ENCODE results near the gene GNPNAT1. TPM values are rescaled to one million over a fixed set of nuclear protein-coding genes. Genes with fewer than 3 reads are reported as not detected.

GNPNAT1 gene
- total RNA-seq, 1 experiment from 2014 or later = 45.2 TPM

GRCh38 chr14:52825085-52825484 is 33.7 kb upstream of the GNPNAT1 start:
- TF ChIP-seq CTCF (conservative IDR thresholded peaks at IDR 0.05) (no peak), EZH2 (IDR thresholded peaks at IDR 0.05; ENCODE audit: low read depth) (no peak)
- H3K4me1 ChIP-seq (replicated peaks; ENCODE audit: insufficient read depth) = no peaks in the 10 kb centered on the region
- no peaks in the 10 kb centered on the region; the same call in 1 of the 2 replicates for H3F3A ChIP-seq (ENCODE audit: insufficient read depth, low read depth)
- H3K27me3 ChIP-seq (ENCODE audit: insufficient read depth, low read depth) = no peaks in the 10 kb centered on the region
- intact Hi-C loops (cut with micrococcal nuclease; ENCODE audit: unreplicated experiment) = no loop called here
- H3K9me2 ChIP-seq (ENCODE audit: insufficient read depth) = no peaks in the 10 kb centered on the region
- no TSS peak for BruUV-seq (replicated peaks)
- DNase-seq = no peak
- no peak overlapping the region for H3K27ac ChIP-seq
- H3K79me2 ChIP-seq (ENCODE audit: low read depth) = no peaks in the 10 kb centered on the region
- H2AFZ ChIP-seq = no peak overlapping the region
- H3K4me3 ChIP-seq = no peak overlapping the region
- ChIA-PET CTCF (interaction anchor here (0.7 to 0.9 kb wide), 3 partner anchors 9 to 136 kb away, joined by 3 to 5 read pairs (median 4); no protein-coding TSS in a partner anchor), POLR2A (ENCODE audit: unreplicated experiment) (no interaction called here)
- no peaks in the 10 kb centered on the region for H3K36me3 ChIP-seq (ENCODE audit: low read depth)
- no peak overlapping the region for H3K4me2 ChIP-seq
- no peaks in the 10 kb centered on the region for H4K20me1 ChIP-seq (ENCODE audit: insufficient read depth)
- no peaks in the 10 kb centered on the region for H3K9me3 ChIP-seq (ENCODE audit: insufficient read depth, low read depth)

- CTCF ChIA-PET = interaction anchor here (0.7 to 1.8 kb wide), 3 partner anchors 10 to 136 kb away, joined by 3 to 8 read pairs (median 5); no protein-coding TSS in a partner anchor
- POLR2A ChIA-PET (ENCODE audit: unreplicated experiment) = no interaction called here
- no peak for DNase-seq
Measured at GRCh38 chr14:52824462-52824861, 33.1 kb upstream of the GNPNAT1 start.

GRCh38 chr14:52821805-52822250 is 30.4 kb upstream of the GNPNAT1 start:
- Histone ChIP-seq H3K4me2 (no peak overlapping the region), H3K9me2 (ENCODE audit: insufficient read depth) (no peaks in the 10 kb centered on the region), H3F3A (ENCODE audit: insufficient read depth, low read depth) (no peaks in the 10 kb centered on the region; the same call in 1 of the 2 replicates), H3K4me1 (replicated peaks; ENCODE audit: insufficient read depth) (no peaks in the 10 kb centered on the region), H3K4me3 (no peak overlapping the region), H3K9me3 (ENCODE audit: insufficient read depth, low read depth) (no peaks in the 10 kb centered on the region), H4K20me1 (ENCODE audit: insufficient read depth) (no peaks in the 10 kb centered on the region), H2AFZ (no peak overlapping the region), H3K36me3 (ENCODE audit: low read depth) (no peaks in the 10 kb centered on the region), H3K27ac (no peak overlapping the region), H3K27me3 (ENCODE audit: insufficient read depth, low read depth) (no peaks in the 10 kb centered on the region), H3K79me2 (ENCODE audit: low read depth) (no peaks in the 10 kb centered on the region)
- no TSS peak for BruUV-seq (replicated peaks)
- CTCF ChIA-PET = no interaction called here
- no peak for TF ChIP-seq EZH2 (IDR thresholded peaks at IDR 0.05; ENCODE audit: low read depth)
- no peak for TF ChIP-seq CTCF (conservative IDR thresholded peaks at IDR 0.05)
- POLR2A ChIA-PET (ENCODE audit: unreplicated experiment) = no interaction called here
- intact Hi-C loops (cut with micrococcal nuclease; ENCODE audit: unreplicated experiment) = loop anchor here (2.0 kb wide), 1 partner anchor 485 kb away; no protein-coding TSS in a partner anchor
- no peak for DNase-seq

More at GRCh38 chr14:52824462-52824861, 33.1 kb upstream of the GNPNAT1 start:
- Histone ChIP-seq H3K27ac (no peak overlapping the region), H3K27me3 (ENCODE audit: insufficient read depth, low read depth) (no peaks in the 10 kb centered on the region), H4K20me1 (ENCODE audit: insufficient read depth) (no peaks in the 10 kb centered on the region), H2AFZ (no peak overlapping the region), H3F3A (ENCODE audit: insufficient read depth, low read depth) (no peaks in the 10 kb centered on the region; the same call in 1 of the 2 replicates), H3K9me3 (ENCODE audit: insufficient read depth, low read depth) (no peaks in the 10 kb centered on the region), H3K4me2 (no peak overlapping the region), H3K79me2 (ENCODE audit: low read depth) (no peaks in the 10 kb centered on the region), H3K36me3 (ENCODE audit: low read depth) (no peaks in the 10 kb centered on the region), H3K4me3 (no peak overlapping the region), H3K9me2 (ENCODE audit: insufficient read depth) (no peaks in the 10 kb centered on the region), H3K4me1 (replicated peaks; ENCODE audit: insufficient read depth) (no peaks in the 10 kb centered on the region)
- intact Hi-C loops (cut with micrococcal nuclease; ENCODE audit: unreplicated experiment) = no loop called here
- BruUV-seq (replicated peaks) = no TSS peak
- TF ChIP-seq CTCF (conservative IDR thresholded peaks at IDR 0.05) (no peak), EZH2 (IDR thresholded peaks at IDR 0.05; ENCODE audit: low read depth) (no peak)

Measured in PC-9 (cell line).